HepG2 (cell line): ENCODE data around the gene QPCT. TPM values are rescaled to one million over a fixed set of nuclear protein-coding genes. Genes with fewer than 3 reads are reported as not detected.
A peak's percentile ranks its signal among the peaks of the same experiment; 100 is the strongest.

ENCODE experiments used
- DDIT3 ChIP-seq: sonication (generic); formaldehyde crosslinking; IDR thresholded peaks from 2 replicates; pipeline ENCODE4 v1.4.0; 2020; ENCODE audit warnings: mild to moderate bottlenecking, missing genetic modification reagents
- ETV5 ChIP-seq: IDR thresholded peaks from 2 replicates; pipeline ENCODE4 v1.6.1; 2018; ENCODE audit warnings: missing biosample characterization, missing genetic modification reagents, inconsistent platforms, borderline replicate concordance
- JUNB ChIP-seq: sonication (generic); formaldehyde crosslinking; IDR thresholded peaks from 2 replicates; pipeline ENCODE4 v1.8.0; 2022; ENCODE audit warnings: missing genetic modification reagents, mild to moderate bottlenecking, borderline replicate concordance
- KAT2B ChIP-seq: fragments of 150-350 bp; IDR thresholded peaks from 2 replicates; pipeline ENCODE4 v1.6.1; 2014; ENCODE audit warnings: low read depth, low read length, borderline replicate concordance
- NR2F2 ChIP-seq: IDR thresholded peaks from 2 replicates; pipeline ENCODE4 v1.6.1; 2012; ENCODE audit warnings: low read depth, inconsistent platforms, borderline replicate concordance
- NRL ChIP-seq: sonication (generic); formaldehyde crosslinking; IDR thresholded peaks from 2 replicates; pipeline ENCODE4 v1.5.0; 2020; ENCODE audit warnings: missing genetic modification reagents, mild to moderate bottlenecking, moderate library complexity, borderline replicate concordance
- ONECUT2 ChIP-seq: sonication (generic); formaldehyde crosslinking; IDR thresholded peaks from 2 replicates; pipeline ENCODE4 v1.4.0; 2020; ENCODE audit warnings: missing genetic modification reagents
- RARG ChIP-seq: sonication (generic); formaldehyde crosslinking; IDR thresholded peaks from 2 replicates; pipeline ENCODE4 v1.4.0; 2020; ENCODE audit warnings: low read depth, mild to moderate bottlenecking, missing genetic modification reagents
- U2AF1 ChIP-seq: fragments of 200-400 bp; formaldehyde crosslinking; optimal IDR thresholded peaks from 2 replicates; pipeline ENCODE3; 2017; ENCODE audit warnings: mild to moderate bottlenecking, low read depth, low read length
- UBTF ChIP-seq: sonication (generic); formaldehyde crosslinking; IDR thresholded peaks from 2 replicates; pipeline ENCODE4 v1.4.0; 2020; ENCODE audit warnings: mild to moderate bottlenecking, missing genetic modification reagents
- ZNF136 ChIP-seq: sonication (generic); formaldehyde crosslinking; IDR thresholded peaks from 2 replicates; pipeline ENCODE4 v1.8.1; 2022; ENCODE audit warnings: low read depth, mild to moderate bottlenecking, moderate library complexity, missing genetic modification reagents
- ZNF224 ChIP-seq: sonication (generic); formaldehyde crosslinking; IDR thresholded peaks from 2 replicates; pipeline ENCODE4 v1.5.0; 2020; ENCODE audit warnings: mild to moderate bottlenecking, missing genetic modification reagents
- ZNF414 ChIP-seq: sonication (generic); formaldehyde crosslinking; IDR thresholded peaks from 2 replicates; pipeline ENCODE4 v1.5.0; 2020; ENCODE audit warnings: missing genetic modification reagents
- ZNF614 ChIP-seq: IDR thresholded peaks from 2 replicates; pipeline ENCODE4 v1.6.1; 2018; ENCODE audit warnings: missing biosample characterization, missing genetic modification reagents, inconsistent platforms, borderline replicate concordance
- ZNF720 ChIP-seq: sonication (generic); formaldehyde crosslinking; IDR thresholded peaks from 2 replicates; pipeline ENCODE4 v1.4.0; 2020; ENCODE audit warnings: missing genetic modification reagents
- ZNF747 ChIP-seq: sonication (generic); formaldehyde crosslinking; IDR thresholded peaks from 2 replicates; pipeline ENCODE4 v1.8.1; 2023; ENCODE audit warnings: missing genetic modification reagents, mild to moderate bottlenecking, borderline replicate concordance
- ZNF775 ChIP-seq: sonication (generic); formaldehyde crosslinking; IDR thresholded peaks from 2 replicates; pipeline ENCODE4 v1.4.0; 2020; ENCODE audit warnings: missing genetic modification reagents, mild to moderate bottlenecking, moderate library complexity, borderline replicate concordance
- ZNF816 ChIP-seq: sonication (generic); formaldehyde crosslinking; IDR thresholded peaks from 2 replicates; pipeline ENCODE4 v1.8.0; 2022; ENCODE audit warnings: missing genetic modification reagents, mild to moderate bottlenecking, borderline replicate concordance
- polyA plus RNA-seq, 8 experiments: library from polyadenylated mRNA; depleted of rRNA in 3 of 8; stranded (reverse) in 7 of 8; unstranded in 1 of 8; fragments of >200 nt; fragmentation: Illumina TruSeq in 4 of 8; extraction: Trizol in 4 of 8; gene quantifications; 2 replicates each; pipeline versions ENCODE4 v1.2.1 to v1.2.3, GENCODE V29; 2011 to 2016; ENCODE audit warnings: low read depth in 4 of 8, missing spikeins in 1 of 8, mixed read lengths in 1 of 8; ENCODE audit not compliant: insufficient read depth in 1 of 8
- total RNA-seq, 5 experiments: library from RNA; depleted of rRNA; stranded (reverse); fragments of >200 nt; fragmentation: Illumina TruSeq; extraction: Trizol; gene quantifications; 2 replicates each; pipeline ENCODE4 v1.2.3, GENCODE V29; 2016; ENCODE audit warnings: low read depth in 1 of 5
- TF ChIP-seq, protein P1 (sequence below), 2 experiments: IDR thresholded peaks; 2 replicates each; pipeline ENCODE4 v1.6.1; 2011 to 2012; ENCODE audit warnings: low read length in 2 of 2, borderline replicate concordance in 1 of 2, low read depth in 1 of 2, mild to moderate bottlenecking in 1 of 2, moderate library complexity in 1 of 2
- TF ChIP-seq, protein P2 (sequence below): sonication (generic); formaldehyde crosslinking; conservative IDR thresholded peaks from 2 replicates; pipeline ENCODE4 v1.4.0; 2020; ENCODE audit warnings: missing genetic modification reagents

QPCT gene
- total and polyA plus RNA-seq, 2 of the 13 experiments (the other 11 are each of a cell fraction or from before 2014, with no cell fraction given) = 0.77 to 1.2 TPM

DNA sequence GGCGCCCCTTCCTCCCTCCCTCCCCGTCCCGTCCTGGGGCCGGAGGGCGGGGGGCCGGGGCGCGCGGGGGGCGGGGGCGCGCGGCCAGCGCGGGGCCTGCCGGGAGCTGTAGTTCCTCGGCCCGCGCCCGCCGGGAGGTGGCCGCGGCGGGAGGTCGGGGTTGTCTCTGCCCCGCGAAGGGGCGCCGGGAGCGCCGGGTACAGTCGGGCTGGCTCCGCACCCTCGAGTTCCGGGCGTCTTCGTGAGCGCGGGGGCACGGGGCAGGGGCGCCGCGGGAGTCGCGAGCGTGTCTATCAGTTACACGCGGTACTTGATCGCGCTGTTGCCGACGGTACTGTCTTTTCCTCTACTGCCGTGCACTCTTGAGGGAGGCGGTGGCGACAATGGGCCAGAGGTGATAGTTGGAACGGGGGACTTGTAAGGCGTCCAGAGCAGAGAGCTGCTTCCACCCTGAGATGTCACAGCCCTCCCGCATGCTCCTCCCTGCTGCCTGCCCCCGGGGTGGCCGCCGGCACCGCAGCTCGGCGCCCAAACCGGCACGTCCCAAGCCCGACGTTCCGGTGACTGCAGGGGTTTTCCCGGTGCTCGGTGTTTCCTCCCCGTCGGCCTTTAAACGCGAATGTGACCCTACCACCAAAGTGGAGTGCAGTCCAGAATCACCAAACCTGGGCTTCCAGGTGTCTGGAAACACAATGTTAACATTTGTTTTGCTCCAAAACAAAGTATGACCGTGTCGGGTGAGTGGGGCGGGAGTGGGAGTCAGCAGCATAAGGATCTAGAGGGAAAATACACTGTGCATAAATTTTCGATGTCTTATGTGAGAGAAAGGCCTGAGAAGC, 19.4 kb upstream of the QPCT start, which contains the start of gene PRKD3 (continued):
- TF ChIP-seq ZNF224 = no peak
- TF ChIP-seq NR2F2 = no peak
- no peak; the same call in 1 of the 2 replicates for TF ChIP-seq ZNF136 (CRISPR knock-in tag)
- TF ChIP-seq UBTF (CRISPR knock-in tag) = peak; percentile 67
- TF ChIP-seq ZNF614 (CRISPR knock-in tag) = no peak
- TF ChIP-seq ETV5 (CRISPR knock-in tag) = no peak; the same call in 1 of the 2 replicates
- no peak for TF ChIP-seq RARG (CRISPR knock-in tag)
- no peak for TF ChIP-seq ZNF816 (CRISPR knock-in tag)
- no peak for TF ChIP-seq DDIT3 (CRISPR knock-in tag)
- no peak for TF ChIP-seq ONECUT2 (CRISPR knock-in tag)
- TF ChIP-seq ZNF414 (CRISPR knock-in tag) = no peak
- no peak for TF ChIP-seq U2AF1
- TF ChIP-seq, protein P1, sequence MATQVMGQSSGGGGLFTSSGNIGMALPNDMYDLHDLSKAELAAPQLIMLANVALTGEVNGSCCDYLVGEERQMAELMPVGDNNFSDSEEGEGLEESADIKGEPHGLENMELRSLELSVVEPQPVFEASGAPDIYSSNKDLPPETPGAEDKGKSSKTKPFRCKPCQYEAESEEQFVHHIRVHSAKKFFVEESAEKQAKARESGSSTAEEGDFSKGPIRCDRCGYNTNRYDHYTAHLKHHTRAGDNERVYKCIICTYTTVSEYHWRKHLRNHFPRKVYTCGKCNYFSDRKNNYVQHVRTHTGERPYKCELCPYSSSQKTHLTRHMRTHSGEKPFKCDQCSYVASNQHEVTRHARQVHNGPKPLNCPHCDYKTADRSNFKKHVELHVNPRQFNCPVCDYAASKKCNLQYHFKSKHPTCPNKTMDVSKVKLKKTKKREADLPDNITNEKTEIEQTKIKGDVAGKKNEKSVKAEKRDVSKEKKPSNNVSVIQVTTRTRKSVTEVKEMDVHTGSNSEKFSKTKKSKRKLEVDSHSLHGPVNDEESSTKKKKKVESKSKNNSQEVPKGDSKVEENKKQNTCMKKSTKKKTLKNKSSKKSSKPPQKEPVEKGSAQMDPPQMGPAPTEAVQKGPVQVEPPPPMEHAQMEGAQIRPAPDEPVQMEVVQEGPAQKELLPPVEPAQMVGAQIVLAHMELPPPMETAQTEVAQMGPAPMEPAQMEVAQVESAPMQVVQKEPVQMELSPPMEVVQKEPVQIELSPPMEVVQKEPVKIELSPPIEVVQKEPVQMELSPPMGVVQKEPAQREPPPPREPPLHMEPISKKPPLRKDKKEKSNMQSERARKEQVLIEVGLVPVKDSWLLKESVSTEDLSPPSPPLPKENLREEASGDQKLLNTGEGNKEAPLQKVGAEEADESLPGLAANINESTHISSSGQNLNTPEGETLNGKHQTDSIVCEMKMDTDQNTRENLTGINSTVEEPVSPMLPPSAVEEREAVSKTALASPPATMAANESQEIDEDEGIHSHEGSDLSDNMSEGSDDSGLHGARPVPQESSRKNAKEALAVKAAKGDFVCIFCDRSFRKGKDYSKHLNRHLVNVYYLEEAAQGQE (IDR thresholded peaks at IDR 0.05; ENCODE audit: borderline replicate concordance in 1 of 2, low read depth in 1 of 2, low read length in 2 of 2) = no peak
- TF ChIP-seq ZNF720 (CRISPR knock-in tag) = no peak
- no peak for TF ChIP-seq ZNF747 (CRISPR knock-in tag)
- TF ChIP-seq JUNB (CRISPR knock-in tag) = no peak
- TF ChIP-seq, protein P2, sequence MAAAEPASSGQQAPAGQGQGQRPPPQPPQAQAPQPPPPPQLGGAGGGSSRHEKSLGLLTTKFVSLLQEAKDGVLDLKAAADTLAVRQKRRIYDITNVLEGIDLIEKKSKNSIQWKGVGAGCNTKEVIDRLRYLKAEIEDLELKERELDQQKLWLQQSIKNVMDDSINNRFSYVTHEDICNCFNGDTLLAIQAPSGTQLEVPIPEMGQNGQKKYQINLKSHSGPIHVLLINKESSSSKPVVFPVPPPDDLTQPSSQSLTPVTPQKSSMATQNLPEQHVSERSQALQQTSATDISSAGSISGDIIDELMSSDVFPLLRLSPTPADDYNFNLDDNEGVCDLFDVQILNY = no peak
- TF ChIP-seq NRL (CRISPR knock-in tag) = 0 out of 2 replicates have a peak, but pooled peaks have one; percentile 52
- TF ChIP-seq KAT2B = no peak
- TF ChIP-seq ZNF775 = no peak
